Hepatocyte (in vitro differentiated cells): ENCODE data around the gene SLC13A2.

Source experiments
- CTCF ChIP-seq: fragments of 200-600 bp; sonication (generic); IDR thresholded peaks from 2 replicates; pipeline ENCODE4 v1.5.1; 2016; ENCODE audit warnings: antibody characterized with exemption, mild to moderate bottlenecking; ENCODE audit not compliant: poor library complexity
- EZH2phosphoT487 ChIP-seq: fragments of 200-600 bp; sonication (generic); IDR thresholded peaks from one replicate; pipeline ENCODE4 v1.6.1; 2018; ENCODE audit warnings: antibody characterized with exemption, mild to moderate bottlenecking, low read depth, moderate library complexity; ENCODE audit not compliant: unreplicated experiment, severe bottlenecking

GRCh38 chr17:28449859-28450258 is 23.6 kb upstream of the SLC13A2 start:
- no peak for TF ChIP-seq CTCF
- no peak for TF ChIP-seq EZH2phosphoT487
